ENCODE measurements around the gene PCCA.

GRCh38 chr13:100552755-100553154, 463.9 kb downstream of the PCCA start:
- TF ChIP-seq YY1 (IDR thresholded peaks at IDR 0.05; ENCODE audit: insufficient read depth, insufficient read length) (no peak), ZNF274 (IDR thresholded peaks at IDR 0.05; ENCODE audit: low read depth, low read length) (no peak)
